H9 (cell line): ENCODE measurements around the gene IL6R. TPM values are rescaled to one million over a fixed set of nuclear protein-coding genes. Genes with fewer than 3 reads are reported as not detected.

ENCODE experiments used
- DNase-seq: peaks from one replicate; pipeline ENCODE4 v3.0.0-alpha.2; 2017
- H2AFZ ChIP-seq: one replicate; pipeline ENCODE4 v1.6.1; 2013; ENCODE audit warnings: mild to moderate bottlenecking, low read length, control low read depth, moderate library complexity
- H2AK5ac ChIP-seq: 2 replicates; pipeline ENCODE4 v1.6.1; 2013; ENCODE audit warnings: low read length, control low read depth, mixed read lengths; ENCODE audit not compliant: insufficient read length
- H2BK120ac ChIP-seq: one replicate; pipeline ENCODE4 v1.6.1; 2013; ENCODE audit warnings: low read depth, mild to moderate bottlenecking, low read length, control low read depth, inconsistent platforms; ENCODE audit not compliant: poor library complexity, severe bottlenecking
- H2BK12ac ChIP-seq: 2 replicates; pipeline ENCODE4 v1.6.1; 2013; ENCODE audit warnings: low read length, control low read depth, mixed read lengths, low read depth; ENCODE audit not compliant: insufficient read length
- H2BK15ac ChIP-seq: 2 replicates; pipeline ENCODE4 v1.6.1; 2013; ENCODE audit warnings: low read depth, low read length, control low read depth
- H2BK20ac ChIP-seq: one replicate; pipeline ENCODE4 v1.6.1; 2013; ENCODE audit warnings: low read depth, mild to moderate bottlenecking, low read length, control low read depth, inconsistent platforms; ENCODE audit not compliant: poor library complexity, severe bottlenecking
- H2BK5ac ChIP-seq: 2 replicates; pipeline ENCODE4 v1.6.1; 2013; ENCODE audit warnings: low read length, control low read depth, mixed read lengths; ENCODE audit not compliant: insufficient read length
- H3K14ac ChIP-seq: 2 replicates; pipeline ENCODE4 v1.6.1; 2013; ENCODE audit warnings: low read length, control low read depth; ENCODE audit not compliant: insufficient read depth
- H3K18ac ChIP-seq: 2 replicates; pipeline ENCODE4 v1.6.1; 2013; ENCODE audit warnings: low read depth, mild to moderate bottlenecking, mixed read lengths, low read length, control low read depth; ENCODE audit not compliant: insufficient read length
- H3K23ac ChIP-seq: 2 replicates; pipeline ENCODE4 v1.6.1; 2013; ENCODE audit warnings: low read length, control low read depth, mixed read lengths, low read depth; ENCODE audit not compliant: insufficient read length
- H3K23me2 ChIP-seq: 2 replicates; pipeline ENCODE4 v1.6.1; 2013; ENCODE audit warnings: low read depth, mild to moderate bottlenecking, mixed read lengths, low read length, control low read depth; ENCODE audit not compliant: insufficient read length, poor library complexity, severe bottlenecking
- H3K27ac ChIP-seq: 2 replicates; pipeline ENCODE4 v1.5.1; 2013; ENCODE audit warnings: low read length, control low read depth, mixed read lengths, low read depth; ENCODE audit not compliant: insufficient read length
- H3K27me3 ChIP-seq: 2 replicates; pipeline ENCODE4 v1.6.1; 2013; ENCODE audit warnings: low read length, control low read depth, inconsistent platforms; ENCODE audit not compliant: insufficient read depth
- H3K4ac ChIP-seq: 2 replicates; pipeline ENCODE4 v1.6.1; 2013; ENCODE audit warnings: low read depth, mild to moderate bottlenecking, control low read depth, inconsistent platforms, low read length, moderate library complexity
- H3K4me1 ChIP-seq: 2 replicates; pipeline ENCODE4 v1.6.1; 2013; ENCODE audit warnings: low read length, control low read depth, inconsistent platforms; ENCODE audit not compliant: insufficient read depth
- H3K4me2 ChIP-seq: 2 replicates; pipeline ENCODE4 v1.6.1; 2013; ENCODE audit warnings: low read length, control low read depth, mixed read lengths; ENCODE audit not compliant: insufficient read length, insufficient read depth
- H3K56ac ChIP-seq: 2 replicates; pipeline ENCODE4 v1.6.1; 2013; ENCODE audit warnings: low read depth, mild to moderate bottlenecking, mixed read lengths, low read length, control low read depth; ENCODE audit not compliant: insufficient read length
- H3K79me1 ChIP-seq: 2 replicates; pipeline ENCODE4 v1.6.1; 2013; ENCODE audit warnings: low read depth, mild to moderate bottlenecking, moderate library complexity, low read length, control low read depth, inconsistent platforms; ENCODE audit not compliant: insufficient read depth, poor library complexity, severe bottlenecking
- H3K79me2 ChIP-seq: 2 replicates; pipeline ENCODE4 v1.6.1; 2013; ENCODE audit warnings: low read length, control low read depth, inconsistent platforms; ENCODE audit not compliant: insufficient read depth
- H3K9ac ChIP-seq: 2 replicates; pipeline ENCODE4 v1.6.1; 2013; ENCODE audit warnings: low read length, control low read depth, mixed read lengths; ENCODE audit not compliant: insufficient read length; ENCODE audit errors: extremely low read depth
- H3K9me3 ChIP-seq: one replicate; pipeline ENCODE4 v1.6.1; 2013; ENCODE audit warnings: low read depth, low read length, inconsistent platforms; ENCODE audit not compliant: control insufficient read depth
- H3T11ph ChIP-seq: one replicate; pipeline ENCODE4 v1.6.1; 2013; ENCODE audit warnings: mild to moderate bottlenecking, low read length, control low read depth, inconsistent platforms
- H4K20me1 ChIP-seq: one replicate; pipeline ENCODE4 v1.6.1; 2013; ENCODE audit not compliant: control insufficient read depth, insufficient read length, insufficient read depth
- H4K5ac ChIP-seq: 2 replicates; pipeline ENCODE4 v1.6.1; 2013; ENCODE audit warnings: low read depth, mild to moderate bottlenecking, mixed read lengths, low read length, control low read depth; ENCODE audit not compliant: insufficient read length
- H4K8ac ChIP-seq: replicated peaks from 2 replicates; pipeline ENCODE4 v1.6.1; 2013; ENCODE audit warnings: low read length, control low read depth, mixed read lengths, low read depth; ENCODE audit not compliant: insufficient read length
- H4K91ac ChIP-seq: 2 replicates; pipeline ENCODE4 v1.6.1; 2013; ENCODE audit warnings: low read depth, mild to moderate bottlenecking, moderate library complexity, mixed read lengths, low read length, control low read depth; ENCODE audit not compliant: insufficient read length
- H3K27ac Mint-ChIP-seq, 3 experiments: 2 replicates in 2 of 3; 3 replicates in 1 of 3; pipeline ENCODE4 v1.8.0; 2020 to 2021; ENCODE audit warnings: mixed read lengths in 3 of 3, mild to moderate bottlenecking in 1 of 3, moderate library complexity in 1 of 3
- H3K27me3 Mint-ChIP-seq: 2 replicates; pipeline ENCODE4 v1.8.0; 2021; ENCODE audit warnings: low read depth, mild to moderate bottlenecking, moderate library complexity, mixed read lengths
- H3K36me3 Mint-ChIP-seq, 3 experiments: 2 replicates in 2 of 3; 3 replicates in 1 of 3; pipeline ENCODE4 v1.8.0; 2020 to 2021; ENCODE audit warnings: low read depth in 3 of 3, mixed read lengths in 3 of 3; ENCODE audit not compliant: insufficient read depth in 1 of 3
- H3K4me1 Mint-ChIP-seq, 2 experiments: 2 replicates each; pipeline ENCODE4 v1.8.0; 2020; ENCODE audit warnings: mixed read lengths in 2 of 2
- H3K4me3 Mint-ChIP-seq, 2 experiments: 2 replicates in 1 of 2; 3 replicates in 1 of 2; pipeline ENCODE4 v1.8.0; 2020 to 2021; ENCODE audit warnings: mild to moderate bottlenecking in 2 of 2, mixed read lengths in 2 of 2, moderate library complexity in 1 of 2
- H3K9me3 Mint-ChIP-seq, 2 experiments: 2 replicates in 1 of 2; 3 replicates in 1 of 2; pipeline ENCODE4 v1.8.0; 2020; ENCODE audit warnings: mild to moderate bottlenecking in 2 of 2, mixed read lengths in 2 of 2, moderate library complexity in 1 of 2
- CTCF ChIP-seq: fragments of 200-600 bp; sonication (generic); conservative IDR thresholded peaks from 3 replicates; pipeline ENCODE4 v1.8.0; 2021; ENCODE audit warnings: antibody characterized with exemption, mild to moderate bottlenecking
- WGBS: extraction: QIAGEN DNeasy Blood & Tissue Kit; methylation state at CpG from one replicate; pipeline ENCODE4 v1.1.7; 2013; ENCODE audit warnings: missing lambda C conversion rate, low lambda C conversion rate, mixed read lengths; ENCODE audit not compliant: insufficient read length; ENCODE audit errors: extremely low coverage; 5-methylcytosine and 5-hydroxymethylcytosine counted together
- total RNA-seq: library from RNA; stranded (reverse); gene quantifications from 2 replicates; pipeline ENCODE4 v1.2.1, GENCODE V29; 2021

Gene IL6R
- total RNA-seq, 1 experiment from 2014 or later: 1.7 TPM

- DNase-seq: no peak
- H3K23me2 ChIP-seq: no peaks in the 10 kb centered on the region
- H3K9me3 ChIP-seq: no peaks in the 10 kb centered on the region
- H3K79me2 ChIP-seq: no peaks in the 10 kb centered on the region
- H2BK20ac ChIP-seq: no peak overlapping the region
- H2BK15ac ChIP-seq: no peak overlapping the region
- H3K23ac ChIP-seq: no peak overlapping the region
- no peak overlapping the region for H2BK120ac ChIP-seq
- H4K91ac ChIP-seq: no peak overlapping the region
- no peak overlapping the region for H3K9ac ChIP-seq
- H3K4ac ChIP-seq: no peak overlapping the region
- H4K20me1 ChIP-seq: no peaks in the 10 kb centered on the region
- Mint-ChIP-seq H3K4me3 (peak overlapping the region in 1 of 2 experiments; percentile 55; a peak in 1 of 5 replicates), H3K9me3 (no peaks in the 10 kb centered on the region), H3K27ac (peak overlapping the region in 2 of 3 experiments; percentile 8 to 38; a peak in 2 of 7 replicates), H3K4me1 (peaks cover 37 to 39% of the 10 kb centered on the region in 2 experiments), H3K36me3 (no peaks in the 10 kb centered on the region; a peak in 1 of 7 replicates), H3K27me3 (peaks cover 1% of the 10 kb centered on the region; the same call in 1 of the 2 replicates)
- no peak overlapping the region for H3K56ac ChIP-seq
- H4K5ac ChIP-seq: no peak overlapping the region
- H4K8ac ChIP-seq: no peak overlapping the region
- H3K4me2 ChIP-seq: no peak overlapping the region
- H3K27me3 ChIP-seq: no peaks in the 10 kb centered on the region
- H3K79me1 ChIP-seq: no peaks in the 10 kb centered on the region
- no peak overlapping the region for H3K18ac ChIP-seq
- WGBS: no CpG with 5 or more reads among the region's 17 CpGs
- no peak for TF ChIP-seq CTCF
- no peak overlapping the region for H3T11ph ChIP-seq
- H2AFZ ChIP-seq: no peak overlapping the region
- no peak overlapping the region for H3K27ac ChIP-seq
- H3K4me1 ChIP-seq: no peaks in the 10 kb centered on the region; the same call in 1 of the 2 replicates
- H2BK5ac ChIP-seq: no peak overlapping the region
- H2AK5ac ChIP-seq: no peak overlapping the region
- no peak overlapping the region for H2BK12ac ChIP-seq
- peak overlapping the region; percentile 48; the same call in 1 of the 2 replicates for H3K14ac ChIP-seq
Measured at GRCh38 chr1:154429841-154430611, 24.9 kb downstream of the IL6R start.
